Measurements from ENCODE around the gene ALX4.

Gene ALX4

GRCh38 chr11:44286268-44286880, 23.6 kb downstream of the ALX4 start:
- peak; percentile 72 to 84 for DNase-seq
- TF ChIP-seq GATA1 (IDR thresholded peaks at IDR 0.05; ENCODE audit: low read depth, low read length) (no peak), POLR2A (IDR thresholded peaks at IDR 0.05; ENCODE audit: low read length) (no peak)

- TF ChIP-seq GATA1 (IDR thresholded peaks at IDR 0.05; ENCODE audit: low read depth, low read length), result no peak
- TF ChIP-seq POLR2A (IDR thresholded peaks at IDR 0.05; ENCODE audit: low read length), result no peak
- no peak for DNase-seq
Observed at GRCh38 chr11:44285756-44286155, 24.2 kb downstream of the ALX4 start.

GRCh38 chr11:44282620-44283019, 27.3 kb downstream of the ALX4 start:
- DNase-seq, result no peak
- TF ChIP-seq POLR2A (IDR thresholded peaks at IDR 0.05; ENCODE audit: low read length), result no peak
- TF ChIP-seq GATA1 (IDR thresholded peaks at IDR 0.05; ENCODE audit: low read depth, low read length), result no peak

GRCh38 chr11:44281151-44281550, 28.8 kb downstream of the ALX4 start:
- DNase-seq, result no peak
- TF ChIP-seq GATA1 (IDR thresholded peaks at IDR 0.05; ENCODE audit: low read depth, low read length) (no peak), POLR2A (IDR thresholded peaks at IDR 0.05; ENCODE audit: low read length) (no peak)

- DNase-seq, result no peak
- no peak for TF ChIP-seq GATA1 (IDR thresholded peaks at IDR 0.05; ENCODE audit: low read depth, low read length)
- TF ChIP-seq POLR2A (IDR thresholded peaks at IDR 0.05; ENCODE audit: low read length), result no peak
Observed at GRCh38 chr11:44280257-44280656, 29.7 kb downstream of the ALX4 start.

- TF ChIP-seq GATA1 (IDR thresholded peaks at IDR 0.05; ENCODE audit: low read depth, low read length) (no peak), POLR2A (IDR thresholded peaks at IDR 0.05; ENCODE audit: low read length) (no peak)
- DNase-seq, result no peak
Observed at GRCh38 chr11:44279483-44279882, 30.5 kb downstream of the ALX4 start.

GRCh38 chr11:44277196-44278090, 32.5 kb downstream of the ALX4 start:
- TF ChIP-seq GATA1 (IDR thresholded peaks at IDR 0.05; ENCODE audit: low read depth, low read length) (no peak), POLR2A (IDR thresholded peaks at IDR 0.05; ENCODE audit: low read length) (no peak)
- no peak for DNase-seq

GRCh38 chr11:44275961-44276550, 33.9 kb downstream of the ALX4 start:
- TF ChIP-seq GATA1 (IDR thresholded peaks at IDR 0.05; ENCODE audit: low read depth, low read length) (no peak), POLR2A (IDR thresholded peaks at IDR 0.05; ENCODE audit: low read length) (no peak)
- DNase-seq, result no peak

GRCh38 chr11:44275241-44275640, 34.7 kb downstream of the ALX4 start:
- TF ChIP-seq POLR2A (IDR thresholded peaks at IDR 0.05; ENCODE audit: low read length) (no peak), GATA1 (IDR thresholded peaks at IDR 0.05; ENCODE audit: low read depth, low read length) (no peak)
- no peak for DNase-seq

- DNase-seq, result no peak
- TF ChIP-seq GATA1 (IDR thresholded peaks at IDR 0.05; ENCODE audit: low read depth, low read length) (no peak), POLR2A (IDR thresholded peaks at IDR 0.05; ENCODE audit: low read length) (no peak)
Observed at GRCh38 chr11:44274404-44274803, 35.5 kb downstream of the ALX4 start.

GRCh38 chr11:44271286-44271685, 38.7 kb downstream of the ALX4 start:
- no peak for DNase-seq
- no peak for TF ChIP-seq GATA1 (IDR thresholded peaks at IDR 0.05; ENCODE audit: low read depth, low read length)
- TF ChIP-seq POLR2A (IDR thresholded peaks at IDR 0.05; ENCODE audit: low read length), result no peak

- TF ChIP-seq GATA1 (IDR thresholded peaks at IDR 0.05; ENCODE audit: low read depth, low read length) (no peak), POLR2A (IDR thresholded peaks at IDR 0.05; ENCODE audit: low read length) (no peak)
- DNase-seq, result peak in 1 of 2 experiments; percentile 41
Observed at GRCh38 chr11:44270403-44271273, 39.3 kb downstream of the ALX4 start.

Data from erythroblast (primary cell).